H1 (cell line): ENCODE measurements around the gene PPP2R2B. TPM values are rescaled to one million over a fixed set of nuclear protein-coding genes. Genes with fewer than 3 reads are reported as not detected.

Source experiments
- BRCA1 ChIP-seq: IDR thresholded peaks from 2 replicates; pipeline ENCODE4 v1.6.1; 2012; ENCODE audit warnings: low read depth, low read length, improper control_type of control experiment
- CREB1 ChIP-seq: IDR thresholded peaks from 2 replicates; pipeline ENCODE4 v1.6.1; 2012; ENCODE audit warnings: inconsistent platforms
- HDAC2 ChIP-seq, 2 experiments: fragments of 300-600 bp in 1 of 2; sonication (generic) in 1 of 2; IDR thresholded peaks; 2 replicates each; pipeline ENCODE4 v1.6.1; 2011 to 2012; ENCODE audit warnings: low read depth in 2 of 2, low read length in 2 of 2, mild to moderate bottlenecking in 2 of 2, moderate library complexity in 2 of 2, borderline replicate concordance in 1 of 2, inconsistent platforms in 1 of 2
- NRF1 ChIP-seq: IDR thresholded peaks from 2 replicates; pipeline ENCODE4 v1.6.1; 2011; ENCODE audit warnings: mild to moderate bottlenecking, low read depth, low read length, improper control_type of control experiment
- RNF2 ChIP-seq: fragments of 200-900, 300-1000 bp; sonication (generic); IDR thresholded peaks from 2 replicates; pipeline ENCODE4 v1.7.1; 2016; ENCODE audit warnings: borderline replicate concordance, low read depth, mild to moderate bottlenecking, antibody characterized with exemption, low read length; ENCODE audit not compliant: poor library complexity, severe bottlenecking; ENCODE audit errors: missing control alignments
- SIN3A ChIP-seq, 2 experiments: IDR thresholded peaks in 1 of 2; conservative IDR thresholded peaks in 1 of 2; 2 replicates each; pipeline ENCODE4 v1.6.1; 2011 to 2012; ENCODE audit warnings: low read length in 2 of 2, improper control_type of control experiment in 1 of 2, low read depth in 1 of 2, mild to moderate bottlenecking in 1 of 2
- polyA plus RNA-seq, 7 experiments: library from polyadenylated mRNA; depleted of rRNA in 3 of 7; stranded (reverse) in 5 of 7; unstranded in 2 of 7; fragments of >200 nt in 5 of 7; fragments of 200-250 nt in 2 of 7; gene quantifications; 1 replicate in 5 of 7; 2 replicates in 1 of 7; 4 replicates in 1 of 7; pipeline versions ENCODE4 v1.2.1 to v1.2.3, GENCODE V29; 2011 to 2013; ENCODE audit warnings: missing spikeins in 2 of 7, mixed read lengths in 2 of 7
- total RNA-seq: library from RNA; stranded (reverse); fragmentation: NEBNext Ultra II Directional; extraction: Animal tissue kit (Norgen Biotek cat#: 25700); gene quantifications from 2 replicates; pipeline ENCODE4 v1.2.1, GENCODE V29; 2021
- TF ChIP-seq, protein P1 (sequence below): fragments of 300-600 bp; sonication (generic); IDR thresholded peaks from 2 replicates; pipeline ENCODE4 v1.7.1; 2012; ENCODE audit warnings: low read length, moderate library complexity, mild to moderate bottlenecking, inconsistent platforms; ENCODE audit not compliant: insufficient replicate concordance

Gene PPP2R2B
- total and polyA plus RNA-seq, 2 of the 8 experiments (the other 6 are each of a cell fraction or from before 2014, with no cell fraction given): 21.1 to 37.1 TPM

DNA sequence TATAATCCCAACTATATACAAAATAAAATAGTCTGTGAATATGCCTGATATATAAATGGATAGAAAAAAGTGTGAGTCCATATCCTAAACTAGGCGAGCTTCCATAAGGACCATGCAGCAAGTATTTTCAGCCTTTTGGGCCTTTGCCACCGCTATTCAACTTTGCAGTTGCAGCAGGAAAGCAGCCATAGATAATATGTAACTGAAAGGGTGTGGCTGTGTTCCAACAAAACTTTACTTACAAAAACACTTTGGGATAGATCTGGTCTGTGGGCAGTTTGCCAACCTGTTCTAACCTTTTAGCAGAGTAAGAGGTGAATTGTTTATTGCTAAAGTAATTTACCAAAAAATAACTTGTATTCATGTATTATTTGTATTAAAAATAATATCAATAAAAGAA is 234.8 kb downstream of the PPP2R2B start (continued):
- TF ChIP-seq, protein P1, sequence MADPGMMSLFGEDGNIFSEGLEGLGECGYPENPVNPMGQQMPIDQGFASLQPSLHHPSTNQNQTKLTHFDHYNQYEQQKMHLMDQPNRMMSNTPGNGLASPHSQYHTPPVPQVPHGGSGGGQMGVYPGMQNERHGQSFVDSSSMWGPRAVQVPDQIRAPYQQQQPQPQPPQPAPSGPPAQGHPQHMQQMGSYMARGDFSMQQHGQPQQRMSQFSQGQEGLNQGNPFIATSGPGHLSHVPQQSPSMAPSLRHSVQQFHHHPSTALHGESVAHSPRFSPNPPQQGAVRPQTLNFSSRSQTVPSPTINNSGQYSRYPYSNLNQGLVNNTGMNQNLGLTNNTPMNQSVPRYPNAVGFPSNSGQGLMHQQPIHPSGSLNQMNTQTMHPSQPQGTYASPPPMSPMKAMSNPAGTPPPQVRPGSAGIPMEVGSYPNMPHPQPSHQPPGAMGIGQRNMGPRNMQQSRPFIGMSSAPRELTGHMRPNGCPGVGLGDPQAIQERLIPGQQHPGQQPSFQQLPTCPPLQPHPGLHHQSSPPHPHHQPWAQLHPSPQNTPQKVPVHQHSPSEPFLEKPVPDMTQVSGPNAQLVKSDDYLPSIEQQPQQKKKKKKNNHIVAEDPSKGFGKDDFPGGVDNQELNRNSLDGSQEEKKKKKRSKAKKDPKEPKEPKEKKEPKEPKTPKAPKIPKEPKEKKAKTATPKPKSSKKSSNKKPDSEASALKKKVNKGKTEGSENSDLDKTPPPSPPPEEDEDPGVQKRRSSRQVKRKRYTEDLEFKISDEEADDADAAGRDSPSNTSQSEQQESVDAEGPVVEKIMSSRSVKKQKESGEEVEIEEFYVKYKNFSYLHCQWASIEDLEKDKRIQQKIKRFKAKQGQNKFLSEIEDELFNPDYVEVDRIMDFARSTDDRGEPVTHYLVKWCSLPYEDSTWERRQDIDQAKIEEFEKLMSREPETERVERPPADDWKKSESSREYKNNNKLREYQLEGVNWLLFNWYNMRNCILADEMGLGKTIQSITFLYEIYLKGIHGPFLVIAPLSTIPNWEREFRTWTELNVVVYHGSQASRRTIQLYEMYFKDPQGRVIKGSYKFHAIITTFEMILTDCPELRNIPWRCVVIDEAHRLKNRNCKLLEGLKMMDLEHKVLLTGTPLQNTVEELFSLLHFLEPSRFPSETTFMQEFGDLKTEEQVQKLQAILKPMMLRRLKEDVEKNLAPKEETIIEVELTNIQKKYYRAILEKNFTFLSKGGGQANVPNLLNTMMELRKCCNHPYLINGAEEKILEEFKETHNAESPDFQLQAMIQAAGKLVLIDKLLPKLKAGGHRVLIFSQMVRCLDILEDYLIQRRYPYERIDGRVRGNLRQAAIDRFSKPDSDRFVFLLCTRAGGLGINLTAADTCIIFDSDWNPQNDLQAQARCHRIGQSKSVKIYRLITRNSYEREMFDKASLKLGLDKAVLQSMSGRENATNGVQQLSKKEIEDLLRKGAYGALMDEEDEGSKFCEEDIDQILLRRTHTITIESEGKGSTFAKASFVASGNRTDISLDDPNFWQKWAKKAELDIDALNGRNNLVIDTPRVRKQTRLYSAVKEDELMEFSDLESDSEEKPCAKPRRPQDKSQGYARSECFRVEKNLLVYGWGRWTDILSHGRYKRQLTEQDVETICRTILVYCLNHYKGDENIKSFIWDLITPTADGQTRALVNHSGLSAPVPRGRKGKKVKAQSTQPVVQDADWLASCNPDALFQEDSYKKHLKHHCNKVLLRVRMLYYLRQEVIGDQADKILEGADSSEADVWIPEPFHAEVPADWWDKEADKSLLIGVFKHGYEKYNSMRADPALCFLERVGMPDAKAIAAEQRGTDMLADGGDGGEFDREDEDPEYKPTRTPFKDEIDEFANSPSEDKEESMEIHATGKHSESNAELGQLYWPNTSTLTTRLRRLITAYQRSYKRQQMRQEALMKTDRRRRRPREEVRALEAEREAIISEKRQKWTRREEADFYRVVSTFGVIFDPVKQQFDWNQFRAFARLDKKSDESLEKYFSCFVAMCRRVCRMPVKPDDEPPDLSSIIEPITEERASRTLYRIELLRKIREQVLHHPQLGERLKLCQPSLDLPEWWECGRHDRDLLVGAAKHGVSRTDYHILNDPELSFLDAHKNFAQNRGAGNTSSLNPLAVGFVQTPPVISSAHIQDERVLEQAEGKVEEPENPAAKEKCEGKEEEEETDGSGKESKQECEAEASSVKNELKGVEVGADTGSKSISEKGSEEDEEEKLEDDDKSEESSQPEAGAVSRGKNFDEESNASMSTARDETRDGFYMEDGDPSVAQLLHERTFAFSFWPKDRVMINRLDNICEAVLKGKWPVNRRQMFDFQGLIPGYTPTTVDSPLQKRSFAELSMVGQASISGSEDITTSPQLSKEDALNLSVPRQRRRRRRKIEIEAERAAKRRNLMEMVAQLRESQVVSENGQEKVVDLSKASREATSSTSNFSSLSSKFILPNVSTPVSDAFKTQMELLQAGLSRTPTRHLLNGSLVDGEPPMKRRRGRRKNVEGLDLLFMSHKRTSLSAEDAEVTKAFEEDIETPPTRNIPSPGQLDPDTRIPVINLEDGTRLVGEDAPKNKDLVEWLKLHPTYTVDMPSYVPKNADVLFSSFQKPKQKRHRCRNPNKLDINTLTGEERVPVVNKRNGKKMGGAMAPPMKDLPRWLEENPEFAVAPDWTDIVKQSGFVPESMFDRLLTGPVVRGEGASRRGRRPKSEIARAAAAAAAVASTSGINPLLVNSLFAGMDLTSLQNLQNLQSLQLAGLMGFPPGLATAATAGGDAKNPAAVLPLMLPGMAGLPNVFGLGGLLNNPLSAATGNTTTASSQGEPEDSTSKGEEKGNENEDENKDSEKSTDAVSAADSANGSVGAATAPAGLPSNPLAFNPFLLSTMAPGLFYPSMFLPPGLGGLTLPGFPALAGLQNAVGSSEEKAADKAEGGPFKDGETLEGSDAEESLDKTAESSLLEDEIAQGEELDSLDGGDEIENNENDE: no peak
- no peak for TF ChIP-seq SIN3A (conservative IDR thresholded peaks at IDR 0.05 in 1 of 2, IDR thresholded peaks at IDR 0.05 in 1 of 2; ENCODE audit: low read depth in 1 of 2, low read length in 2 of 2)
- TF ChIP-seq RNF2: no peak
- TF ChIP-seq CREB1: no peak
- no peak for TF ChIP-seq HDAC2 (IDR thresholded peaks at IDR 0.05; ENCODE audit: borderline replicate concordance in 1 of 2, low read depth in 2 of 2, low read length in 2 of 2)
- TF ChIP-seq NRF1: no peak
- TF ChIP-seq BRCA1: no peak
